Endothelial cell of umbilical vein (primary cell): ENCODE measurements around the gene C3orf20. TPM values are rescaled to one million over a fixed set of nuclear protein-coding genes. Genes with fewer than 3 reads are reported as not detected.

Experiments used
- BruUV-seq: library from RNA; stranded (reverse); fragments of 400-500 nt; replicated peaks from 2 replicates; lab custom pipeline; 2021; lab: Mats Ljungman, UMichigan
- CTCF ChIA-PET: fragments of 300-600, 350-600 bp; sonication (Branson Sonifier 250); formaldehyde crosslinking; loops from one replicate; lab custom pipeline; 2021; ENCODE audit warnings: antibody characterized with exemption, inconsistent platforms; lab: Charles Lee
- POLR2A ChIA-PET: fragments of 300-600, 350-600 bp; sonication (Branson Sonifier 250); formaldehyde crosslinking; loops from one replicate; lab custom pipeline; 2021; ENCODE audit warnings: antibody characterized with exemption, inconsistent platforms; lab: Charles Lee
- DNase-seq: peaks from one replicate; pipeline ENCODE4 v3.0.0-alpha.2; 2011; ENCODE audit warnings: low read depth, low spot score
- FAIRE-seq: peaks from 2 replicates; lab custom pipeline; 2011; peaks lifted over from hg19 to GRCh38; lab: Jason Lieb, UNC
- H2AFZ ChIP-seq: 2 replicates; pipeline ENCODE4 v1.6.0; 2012; ENCODE audit warnings: low read depth, low read length, control low read depth, inconsistent platforms
- H3K27ac ChIP-seq: 2 replicates; pipeline ENCODE4 v1.5.1; 2011; ENCODE audit warnings: low read depth, mild to moderate bottlenecking, control low read depth, low read length, moderate library complexity; ENCODE audit not compliant: insufficient read depth
- H3K27me3 ChIP-seq, 2 experiments: 2 replicates each; pipeline versions ENCODE4 v1.6.0 to v1.6.1; 2011; ENCODE audit warnings: low read length in 2 of 2, mixed read lengths in 1 of 2; ENCODE audit not compliant: control insufficient read depth in 2 of 2, insufficient read depth in 2 of 2
- H3K36me3 ChIP-seq, 2 experiments: 2 replicates in 1 of 2; 3 replicates in 1 of 2; pipeline ENCODE4 v1.5.1; 2011; ENCODE audit warnings: low read length in 2 of 2, mild to moderate bottlenecking in 1 of 2, moderate library complexity in 1 of 2; ENCODE audit not compliant: control insufficient read depth in 2 of 2, insufficient read depth in 2 of 2; ENCODE audit errors: extremely low read depth in 1 of 2
- H3K4me1 ChIP-seq: 3 replicates; pipeline ENCODE4 v1.5.1; 2011; ENCODE audit warnings: mild to moderate bottlenecking, low read length; ENCODE audit not compliant: control insufficient read depth, insufficient read depth; ENCODE audit errors: extremely low read depth
- H3K4me2 ChIP-seq: 2 replicates; pipeline ENCODE4 v1.6.1; 2011; ENCODE audit warnings: low read length, control low read depth, mixed read lengths; ENCODE audit not compliant: insufficient read depth
- H3K4me3 ChIP-seq, 3 experiments: fragments of 200-600 bp in 1 of 3; sonication (generic), shearing (Covaris generic) in 1 of 3; replicated peaks in 1 of 3; 2 replicates each; pipeline ENCODE4 v1.5.1; 2011 to 2016; ENCODE audit warnings: control low read depth in 3 of 3, low read length in 3 of 3, mild to moderate bottlenecking in 2 of 3, inconsistent platforms in 1 of 3, low read depth in 1 of 3, moderate library complexity in 1 of 3; ENCODE audit not compliant: insufficient read depth in 1 of 3
- H3K79me2 ChIP-seq: 2 replicates; pipeline ENCODE4 v1.6.0; 2012; ENCODE audit warnings: low read length, inconsistent platforms; ENCODE audit not compliant: control insufficient read depth, insufficient read depth
- H3K9ac ChIP-seq: replicated peaks from 2 replicates; pipeline ENCODE3; 2011; ENCODE audit warnings: low read length, control low read depth; ENCODE audit not compliant: insufficient read depth; ENCODE audit errors: extremely low read depth
- H3K9me1 ChIP-seq: replicated peaks from 3 replicates; pipeline ENCODE4 v1.6.0; 2011; ENCODE audit warnings: mild to moderate bottlenecking, low read length; ENCODE audit not compliant: control insufficient read depth, insufficient read depth; ENCODE audit errors: extremely low read depth
- H3K9me3 ChIP-seq: replicated peaks from 2 replicates; pipeline ENCODE4 v1.5.1; 2012; ENCODE audit warnings: low read length, inconsistent platforms; ENCODE audit not compliant: control insufficient read depth, insufficient read depth
- H4K20me1 ChIP-seq: replicated peaks from 2 replicates; pipeline ENCODE3; 2011; ENCODE audit warnings: mild to moderate bottlenecking, low read length; ENCODE audit not compliant: control insufficient read depth, insufficient read depth; ENCODE audit errors: extremely low read depth
- EZH2 ChIP-seq: IDR thresholded peaks from 2 replicates; pipeline ENCODE4 v1.6.1; 2012; ENCODE audit warnings: borderline replicate concordance, low read depth, mild to moderate bottlenecking, moderate library complexity, low read length, inconsistent platforms; ENCODE audit not compliant: severe bottlenecking
- FOS ChIP-seq: IDR thresholded peaks from 2 replicates; pipeline ENCODE4 v1.6.1; 2011; ENCODE audit warnings: mild to moderate bottlenecking, low read length, moderate library complexity, borderline replicate concordance; ENCODE audit not compliant: insufficient read depth
- GATA2 ChIP-seq: IDR thresholded peaks from 2 replicates; pipeline ENCODE4 v1.7.0; 2011; ENCODE audit warnings: low read depth, mild to moderate bottlenecking, moderate library complexity, mixed read lengths, low read length; ENCODE audit not compliant: insufficient read length, insufficient read depth
- JUN ChIP-seq: IDR thresholded peaks from 2 replicates; pipeline ENCODE4 v1.6.1; 2011; ENCODE audit warnings: borderline replicate concordance, low read depth; ENCODE audit not compliant: insufficient read length, insufficient read depth
- MYC ChIP-seq: IDR thresholded peaks from one replicate; pipeline ENCODE4 v1.6.1; 2011; ENCODE audit warnings: mild to moderate bottlenecking, low read depth, low read length
- POLR2A ChIP-seq: IDR thresholded peaks from 2 replicates; pipeline ENCODE4 v1.6.1; 2012; ENCODE audit warnings: low read depth, mild to moderate bottlenecking, control low read depth, low read length
- POLR2AphosphoS5 ChIP-seq: IDR thresholded peaks from 2 replicates; pipeline ENCODE4 v1.6.1; 2012; ENCODE audit warnings: low read depth, mild to moderate bottlenecking, control low read depth, low read length, moderate library complexity; ENCODE audit not compliant: insufficient read depth
- dilution Hi-C: fragments of 300-500 bp; cut with MboI; formaldehyde crosslinking; loops from one replicate; pipeline ENCODE4 v1.15.0; 2019; ENCODE audit warnings: low sequenced_read_pairs; ENCODE audit not compliant: extremely low pct_ligation_motif_present
- intact Hi-C: fragments of 100-400 bp; cut with micrococcal nuclease; formaldehyde crosslinking; loops from one replicate; pipeline ENCODE4 v1.10.0; 2022
- polyA plus RNA-seq, 4 experiments: library from polyadenylated mRNA; depleted of rRNA in 3 of 4; stranded (reverse) in 3 of 4; unstranded in 1 of 4; fragments of >200 nt; gene quantifications; 2 replicates each; pipeline versions ENCODE4 v1.2.1 to v1.2.3, GENCODE V29; 2011 to 2012; ENCODE audit warnings: missing spikeins in 1 of 4
- total RNA-seq: library from RNA; stranded (reverse); gene quantifications from 2 replicates; pipeline ENCODE4 v1.2.3, GENCODE V29; 2021
- TF ChIP-seq, protein P1 (sequence below), 2 donors: IDR thresholded peaks; 1 replicate in 1 of 2; 2 replicates in 1 of 2; pipeline ENCODE4 v1.5.1; 2011; ENCODE audit warnings: low read length in 2 of 2, mild to moderate bottlenecking in 2 of 2, moderate library complexity in 2 of 2, control low read depth in 1 of 2, inconsistent platforms in 1 of 2, low read depth in 1 of 2; ENCODE audit not compliant: insufficient read depth in 1 of 2; ENCODE audit errors: extremely low read depth in 1 of 2
- TF ChIP-seq, protein P2 (sequence below): IDR thresholded peaks from 2 replicates; pipeline ENCODE4 v1.6.1; 2011; ENCODE audit not compliant: insufficient read depth, insufficient read length

Gene C3orf20
- total and polyA plus RNA-seq, 2 donors (not counting 3 experiments of a cell fraction or from before 2014, with no cell fraction given): not detected

DNA sequence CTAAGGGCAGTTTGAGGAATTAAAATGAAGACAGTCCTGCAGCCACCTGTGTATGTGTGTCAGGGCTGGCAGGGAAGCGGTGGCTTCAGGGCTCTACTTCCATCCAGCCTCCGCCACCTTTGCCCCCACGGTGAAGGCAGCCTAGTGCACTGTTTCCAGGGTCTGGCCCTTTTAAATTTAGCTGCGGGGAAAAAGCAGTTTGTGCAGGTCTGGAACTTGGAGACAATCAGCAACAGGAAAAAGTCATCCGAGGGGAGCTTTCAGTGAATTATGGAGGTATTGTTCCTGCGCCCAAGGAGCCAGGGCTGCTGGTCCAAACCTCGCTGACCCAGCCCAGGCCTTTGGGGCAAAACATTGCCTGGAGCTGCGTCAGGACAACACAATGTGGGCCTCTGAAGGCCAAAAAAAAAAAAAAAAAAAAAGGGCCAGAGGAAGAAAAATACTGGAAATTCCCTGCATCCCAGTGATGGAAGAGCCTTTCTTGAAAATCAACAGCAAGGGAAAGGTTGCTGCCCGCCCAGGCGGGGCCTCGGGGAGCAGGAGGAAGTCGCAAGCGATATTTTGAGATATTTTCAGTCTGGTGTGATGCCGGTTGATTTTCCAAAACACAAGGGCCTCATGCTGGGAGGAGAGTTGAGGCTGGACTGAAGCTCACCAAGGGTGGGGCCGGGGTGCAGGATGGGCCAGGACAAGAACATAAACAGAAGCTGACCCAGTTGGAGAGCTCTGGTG, 118.4 kb downstream of the C3orf20 start:
- Histone ChIP-seq H3K4me3 (no peak overlapping the region), H3K4me1 (no peaks in the 10 kb centered on the region), H3K27ac (no peak overlapping the region), H3K9ac (no peak overlapping the region), H2AFZ (no peak overlapping the region), H3K27me3 (no peaks in the 10 kb centered on the region), H3K4me2 (no peak overlapping the region), H3K36me3 (no peaks in the 10 kb centered on the region), H3K9me3 (no peaks in the 10 kb centered on the region), H3K79me2 (no peaks in the 10 kb centered on the region), H3K9me1 (no peaks in the 10 kb centered on the region), H4K20me1 (no peaks in the 10 kb centered on the region)
- ChIA-PET CTCF (interaction anchor here (0.7 to 2.2 kb wide), 12 partner anchors 10 to 250 kb away, joined by 3 to 17 read pairs (median 3); no protein-coding TSS in a partner anchor), POLR2A (no interaction called here)
- dilution Hi-C loops (no loop called here), intact Hi-C loops (loop anchor here (5.0 kb wide), 1 partner anchor 84 kb away; no protein-coding TSS in a partner anchor)
- no TSS peak for BruUV-seq
- TF ChIP-seq EZH2: no peak
- TF ChIP-seq POLR2A: no peak
- TF ChIP-seq, protein P1, sequence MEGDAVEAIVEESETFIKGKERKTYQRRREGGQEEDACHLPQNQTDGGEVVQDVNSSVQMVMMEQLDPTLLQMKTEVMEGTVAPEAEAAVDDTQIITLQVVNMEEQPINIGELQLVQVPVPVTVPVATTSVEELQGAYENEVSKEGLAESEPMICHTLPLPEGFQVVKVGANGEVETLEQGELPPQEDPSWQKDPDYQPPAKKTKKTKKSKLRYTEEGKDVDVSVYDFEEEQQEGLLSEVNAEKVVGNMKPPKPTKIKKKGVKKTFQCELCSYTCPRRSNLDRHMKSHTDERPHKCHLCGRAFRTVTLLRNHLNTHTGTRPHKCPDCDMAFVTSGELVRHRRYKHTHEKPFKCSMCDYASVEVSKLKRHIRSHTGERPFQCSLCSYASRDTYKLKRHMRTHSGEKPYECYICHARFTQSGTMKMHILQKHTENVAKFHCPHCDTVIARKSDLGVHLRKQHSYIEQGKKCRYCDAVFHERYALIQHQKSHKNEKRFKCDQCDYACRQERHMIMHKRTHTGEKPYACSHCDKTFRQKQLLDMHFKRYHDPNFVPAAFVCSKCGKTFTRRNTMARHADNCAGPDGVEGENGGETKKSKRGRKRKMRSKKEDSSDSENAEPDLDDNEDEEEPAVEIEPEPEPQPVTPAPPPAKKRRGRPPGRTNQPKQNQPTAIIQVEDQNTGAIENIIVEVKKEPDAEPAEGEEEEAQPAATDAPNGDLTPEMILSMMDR (IDR thresholded peaks at IDR 0.05; ENCODE audit: extremely low read depth in 1 of 2, insufficient read depth in 1 of 2, low read depth in 1 of 2, low read length in 2 of 2): no peak
- TF ChIP-seq, protein P2, sequence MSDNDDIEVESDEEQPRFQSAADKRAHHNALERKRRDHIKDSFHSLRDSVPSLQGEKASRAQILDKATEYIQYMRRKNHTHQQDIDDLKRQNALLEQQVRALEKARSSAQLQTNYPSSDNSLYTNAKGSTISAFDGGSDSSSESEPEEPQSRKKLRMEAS: no peak
- no peak for TF ChIP-seq MYC
- TF ChIP-seq GATA2: no peak
- no peak for TF ChIP-seq POLR2AphosphoS5
- no peak for TF ChIP-seq JUN
- no peak for TF ChIP-seq FOS
- FAIRE-seq (no peak), DNase-seq (peak; percentile 32)
